Fibroblast of gingiva (primary cell): ENCODE results near the gene LMTK2.
"Not testable (repeated sequence)": the region's sequence is repeated elsewhere in the genome, so short reads cannot be mapped to it uniquely, and the experiment has no call there.

Experiments
- DNase-seq: peaks from one replicate; pipeline ENCODE4 v3.0.0-alpha.2; 2011; ENCODE audit warnings: low read depth

LMTK2 gene

GRCh38 chr7:98217623-98218582 lies 111.2 kb downstream of the LMTK2 start:
- no peak for DNase-seq

- not testable (repeated sequence) for DNase-seq
Measured at GRCh38 chr7:98219382-98219781, 112.7 kb downstream of the LMTK2 start.

GRCh38 chr7:98221611-98222532 lies 115.2 kb downstream of the LMTK2 start:
- no peak for DNase-seq

GRCh38 chr7:98222533-98223195 lies 116.0 kb downstream of the LMTK2 start:
- DNase-seq, result no peak

- no peak for DNase-seq
Measured at GRCh38 chr7:98223351-98223897, 116.8 kb downstream of the LMTK2 start.

GRCh38 chr7:98223898-98224700 lies 117.4 kb downstream of the LMTK2 start:
- no peak for DNase-seq

GRCh38 chr7:98224701-98225181 lies 118.1 kb downstream of the LMTK2 start:
- no peak for DNase-seq

- DNase-seq, result no peak
Measured at GRCh38 chr7:98225913-98226614, 119.4 kb downstream of the LMTK2 start.

- no peak for DNase-seq
Measured at GRCh38 chr7:98227939-98228338, 121.3 kb downstream of the LMTK2 start.

- no peak for DNase-seq
Measured at GRCh38 chr7:98228801-98229200, 122.1 kb downstream of the LMTK2 start.

GRCh38 chr7:98229441-98229840 lies 122.8 kb downstream of the LMTK2 start:
- no peak for DNase-seq

- DNase-seq, result no peak
Measured at GRCh38 chr7:98229991-98230745, 123.5 kb downstream of the LMTK2 start.

GRCh38 chr7:98230746-98231471 lies 124.2 kb downstream of the LMTK2 start:
- no peak for DNase-seq

- DNase-seq, result no peak
Measured at GRCh38 chr7:98231493-98232262, 125.0 kb downstream of the LMTK2 start.

GRCh38 chr7:98232263-98232585 lies 125.6 kb downstream of the LMTK2 start:
- no peak for DNase-seq

- DNase-seq, result no peak
Measured at GRCh38 chr7:98232799-98233198, 126.1 kb downstream of the LMTK2 start.

- no peak for DNase-seq
Measured at GRCh38 chr7:98233219-98234070, 126.8 kb downstream of the LMTK2 start.
